ENCODE data around the gene SNX4.

DNA sequence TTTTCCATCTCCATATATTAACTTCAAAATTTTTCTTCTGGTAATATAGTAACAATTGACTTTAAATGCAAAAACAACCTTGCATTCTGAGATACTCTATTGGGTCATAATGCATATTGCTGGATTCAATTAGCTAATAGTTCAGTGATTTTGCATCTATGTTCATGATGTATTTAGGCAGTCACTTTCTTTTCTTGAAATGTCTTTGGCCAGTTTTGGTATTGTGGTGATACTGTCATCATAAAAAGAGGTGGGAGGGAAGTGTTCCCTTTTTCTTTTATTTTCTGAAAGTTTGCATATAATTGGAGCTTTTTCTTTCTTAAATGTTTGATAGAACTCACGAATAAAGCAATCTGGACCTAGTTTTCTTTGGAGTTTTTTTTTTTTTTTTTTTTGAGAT lies 77.5 kb downstream of the SNX4 start:
- TF ChIP-seq, protein P1, sequence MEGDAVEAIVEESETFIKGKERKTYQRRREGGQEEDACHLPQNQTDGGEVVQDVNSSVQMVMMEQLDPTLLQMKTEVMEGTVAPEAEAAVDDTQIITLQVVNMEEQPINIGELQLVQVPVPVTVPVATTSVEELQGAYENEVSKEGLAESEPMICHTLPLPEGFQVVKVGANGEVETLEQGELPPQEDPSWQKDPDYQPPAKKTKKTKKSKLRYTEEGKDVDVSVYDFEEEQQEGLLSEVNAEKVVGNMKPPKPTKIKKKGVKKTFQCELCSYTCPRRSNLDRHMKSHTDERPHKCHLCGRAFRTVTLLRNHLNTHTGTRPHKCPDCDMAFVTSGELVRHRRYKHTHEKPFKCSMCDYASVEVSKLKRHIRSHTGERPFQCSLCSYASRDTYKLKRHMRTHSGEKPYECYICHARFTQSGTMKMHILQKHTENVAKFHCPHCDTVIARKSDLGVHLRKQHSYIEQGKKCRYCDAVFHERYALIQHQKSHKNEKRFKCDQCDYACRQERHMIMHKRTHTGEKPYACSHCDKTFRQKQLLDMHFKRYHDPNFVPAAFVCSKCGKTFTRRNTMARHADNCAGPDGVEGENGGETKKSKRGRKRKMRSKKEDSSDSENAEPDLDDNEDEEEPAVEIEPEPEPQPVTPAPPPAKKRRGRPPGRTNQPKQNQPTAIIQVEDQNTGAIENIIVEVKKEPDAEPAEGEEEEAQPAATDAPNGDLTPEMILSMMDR (IDR thresholded peaks at IDR 0.05): no peak
- no peak for TF ChIP-seq POLR2A (IDR thresholded peaks at IDR 0.05)

All from esophagus squamous epithelium (tissue), 4 donors.